NCI-H1694 (cell line): ENCODE results near the gene PLCZ1.
"Not testable (repeated sequence)": the region's sequence is repeated elsewhere in the genome, so short reads cannot be mapped to it uniquely, and the experiment has no call there.

Source experiments
- DNase-seq: peaks from one replicate; lab custom pipeline; 2025; lab: John Stamatoyannopoulos, UW

The PLCZ1 gene

GRCh38 chr12:18737819-18738218 lies at the start of gene PLCZ1, which contains the start of gene CAPZA3:
TSS of gene PLCZ1 (minus strand) at chr12:18738012. CDS start at chr12:18737371, 641 bp downstream.
TSS of gene CAPZA3 (plus strand) at chr12:18738119. CDS start at chr12:18738269, 150 bp downstream.
- DNase-seq = no peak

- DNase-seq = not testable (repeated sequence)
Observed at GRCh38 chr12:18785465-18785864, 47.7 kb upstream of the PLCZ1 start.

- DNase-seq = no peak
Observed at GRCh38 chr12:18782827-18783226, 45.0 kb upstream of the PLCZ1 start.

- DNase-seq = not testable (repeated sequence)
Observed at GRCh38 chr12:18766479-18766878, 28.7 kb upstream of the PLCZ1 start.

GRCh38 chr12:18755341-18755740 lies 17.5 kb upstream of the PLCZ1 start:
- DNase-seq = no peak

- no peak for DNase-seq
Observed at GRCh38 chr12:18754124-18754707, 16.4 kb upstream of the PLCZ1 start.

- no peak for DNase-seq
Observed at GRCh38 chr12:18753481-18754123, 15.8 kb upstream of the PLCZ1 start.

- no peak for DNase-seq
Observed at GRCh38 chr12:18752947-18753346, 15.1 kb upstream of the PLCZ1 start.

GRCh38 chr12:18752280-18752920 lies 14.6 kb upstream of the PLCZ1 start:
- DNase-seq = no peak

GRCh38 chr12:18751866-18752265 lies 14.1 kb upstream of the PLCZ1 start:
- DNase-seq = no peak

GRCh38 chr12:18750085-18750484 lies 12.3 kb upstream of the PLCZ1 start:
- DNase-seq = no peak

GRCh38 chr12:18749386-18749957 lies 11.7 kb upstream of the PLCZ1 start:
- no peak for DNase-seq

- DNase-seq = no peak
Observed at GRCh38 chr12:18747895-18748294, 10.1 kb upstream of the PLCZ1 start.

GRCh38 chr12:18731156-18731555 lies 6.7 kb downstream of the PLCZ1 start:
- DNase-seq = no peak

GRCh38 chr12:18723752-18724151 lies 14.1 kb downstream of the PLCZ1 start:
- DNase-seq = no peak

- no peak for DNase-seq
Observed at GRCh38 chr12:18721452-18721851, 16.4 kb downstream of the PLCZ1 start.

- DNase-seq = no peak
Observed at GRCh38 chr12:18720690-18721089, 17.1 kb downstream of the PLCZ1 start.

GRCh38 chr12:18719922-18720510 lies 17.8 kb downstream of the PLCZ1 start:
- DNase-seq = no peak

- no peak for DNase-seq
Observed at GRCh38 chr12:18718462-18718861, 19.4 kb downstream of the PLCZ1 start.

- DNase-seq = no peak
Observed at GRCh38 chr12:18716236-18716635, 21.6 kb downstream of the PLCZ1 start.

GRCh38 chr12:18706798-18707197 lies 31.0 kb downstream of the PLCZ1 start:
- no peak for DNase-seq

GRCh38 chr12:18703911-18704310 lies 33.9 kb downstream of the PLCZ1 start:
- no peak for DNase-seq

GRCh38 chr12:18703321-18703720 lies 34.5 kb downstream of the PLCZ1 start:
- DNase-seq = no peak
